HepG2 (cell line): Measurements from ENCODE around the gene FAAP100. TPM values are rescaled to one million over a fixed set of nuclear protein-coding genes. Genes with fewer than 3 reads are reported as not detected.

Experiments used
- ATM ChIP-seq: fragments of 450-650 bp; IDR thresholded peaks from 2 replicates; pipeline ENCODE4 v1.7.1; 2017; ENCODE audit warnings: mild to moderate bottlenecking, borderline replicate concordance
- CBX1 ChIP-seq: IDR thresholded peaks from one replicate; pipeline ENCODE4 v1.6.1; 2016; ENCODE audit warnings: antibody characterized with exemption, low read depth
- EEA1 ChIP-seq: sonication (generic); formaldehyde crosslinking; IDR thresholded peaks from 2 replicates; pipeline ENCODE4 v1.5.1; 2020; ENCODE audit warnings: mild to moderate bottlenecking, missing genetic modification reagents, borderline replicate concordance
- FOXK1 ChIP-seq: sonication (generic); formaldehyde crosslinking; IDR thresholded peaks from 2 replicates; pipeline ENCODE4 v1.4.0; 2020; ENCODE audit warnings: low read depth, missing genetic modification reagents, borderline replicate concordance
- HNRNPH1 ChIP-seq: fragments of 200-400 bp; formaldehyde crosslinking; optimal IDR thresholded peaks from 2 replicates; pipeline ENCODE3; 2017; ENCODE audit warnings: mild to moderate bottlenecking, low read depth, low read length
- ISL2 ChIP-seq: sonication (generic); formaldehyde crosslinking; IDR thresholded peaks from 2 replicates; pipeline ENCODE4 v1.5.0; 2020; ENCODE audit warnings: missing genetic modification reagents
- KLF12 ChIP-seq: sonication (generic); formaldehyde crosslinking; IDR thresholded peaks from 2 replicates; pipeline ENCODE4 v1.4.0; 2020; ENCODE audit warnings: missing genetic modification reagents, borderline replicate concordance
- NFE2L2 ChIP-seq: fragments of 150-350 bp; IDR thresholded peaks from 2 replicates; pipeline ENCODE4 v1.6.1; 2014; ENCODE audit warnings: low read length
- RFX5 ChIP-seq: IDR thresholded peaks from 2 replicates; pipeline ENCODE4 v1.6.1; 2011; ENCODE audit warnings: low read depth, low read length, improper control_type of control experiment
- SIN3B ChIP-seq: fragments of 150-350 bp; IDR thresholded peaks from 2 replicates; pipeline ENCODE4 v1.6.1; 2014; ENCODE audit warnings: low read length
- YEATS2 ChIP-seq: sonication (generic); formaldehyde crosslinking; IDR thresholded peaks from 2 replicates; pipeline ENCODE4 v1.4.0; 2020; ENCODE audit warnings: missing genetic modification reagents, borderline replicate concordance
- ZBTB7B ChIP-seq: sonication (generic); formaldehyde crosslinking; IDR thresholded peaks from 2 replicates; pipeline ENCODE4 v1.4.0; 2020; ENCODE audit warnings: missing genetic modification reagents
- polyA plus RNA-seq, 8 experiments: library from polyadenylated mRNA; depleted of rRNA in 3 of 8; stranded (reverse) in 7 of 8; unstranded in 1 of 8; fragments of >200 nt; fragmentation: Illumina TruSeq in 4 of 8; extraction: Trizol in 4 of 8; gene quantifications; 2 replicates each; pipeline versions ENCODE4 v1.2.1 to v1.2.3, GENCODE V29; 2011 to 2016; ENCODE audit warnings: low read depth in 4 of 8, missing spikeins in 1 of 8, mixed read lengths in 1 of 8; ENCODE audit not compliant: insufficient read depth in 1 of 8
- total RNA-seq, 5 experiments: library from RNA; depleted of rRNA; stranded (reverse); fragments of >200 nt; fragmentation: Illumina TruSeq; extraction: Trizol; gene quantifications; 2 replicates each; pipeline ENCODE4 v1.2.3, GENCODE V29; 2016; ENCODE audit warnings: low read depth in 1 of 5
- TF ChIP-seq, protein P1 (sequence below): sonication (generic); formaldehyde crosslinking; IDR thresholded peaks from 2 replicates; pipeline ENCODE4 v1.4.0; 2020; ENCODE audit warnings: missing genetic modification reagents, mild to moderate bottlenecking, borderline replicate concordance
- TF ChIP-seq, protein P2 (sequence below): sonication (generic); formaldehyde crosslinking; IDR thresholded peaks from 2 replicates; pipeline ENCODE4 v1.4.0; 2020; ENCODE audit warnings: missing genetic modification reagents, mild to moderate bottlenecking, borderline replicate concordance
- TF ChIP-seq, protein P3 (sequence below): sonication (generic); formaldehyde crosslinking; IDR thresholded peaks from 2 replicates; pipeline ENCODE4 v1.4.0; 2020; ENCODE audit warnings: mild to moderate bottlenecking, missing genetic modification reagents
- TF ChIP-seq, protein P4 (sequence below): sonication (generic); formaldehyde crosslinking; IDR thresholded peaks from 2 replicates; pipeline ENCODE4 v1.5.0; 2020; ENCODE audit warnings: mild to moderate bottlenecking, missing genetic modification reagents
- TF ChIP-seq, protein P5 (sequence below): sonication (generic); formaldehyde crosslinking; IDR thresholded peaks from 2 replicates; pipeline ENCODE4 v1.4.0; 2020; ENCODE audit warnings: missing genetic modification reagents

Gene FAAP100
- total and polyA plus RNA-seq, 2 of the 13 experiments (the other 11 are each of a cell fraction or from before 2014, with no cell fraction given), result 7.6 to 20.8 TPM

DNA sequence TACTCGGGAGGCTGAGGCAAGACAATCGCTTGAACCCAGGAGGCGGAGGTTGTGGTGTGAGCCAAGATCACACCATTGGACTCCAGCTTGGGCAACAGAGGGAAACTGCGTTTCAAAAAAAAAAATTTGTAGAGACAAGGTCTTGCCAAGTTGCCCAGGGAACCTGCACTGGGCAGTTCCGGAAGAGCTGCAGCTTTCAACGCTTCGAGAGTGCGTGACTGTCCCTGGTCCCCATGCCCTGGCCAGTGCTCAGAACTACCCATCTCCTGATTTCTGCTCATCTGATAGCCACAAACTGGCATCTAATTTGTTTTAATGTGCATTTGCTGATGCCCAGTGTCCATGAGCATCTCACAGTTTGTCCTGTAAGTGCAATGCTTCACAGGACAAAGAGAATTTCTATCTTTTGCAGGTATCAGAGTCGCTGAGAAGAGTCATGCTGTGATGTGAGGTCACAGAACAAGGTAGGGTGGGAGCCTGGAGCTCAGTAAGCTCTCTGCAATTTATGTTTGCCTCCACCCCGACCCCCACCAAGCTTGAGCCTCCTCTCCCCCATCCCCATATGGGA is 43.4 kb downstream of the FAAP100 start (continued):
- TF ChIP-seq, protein P1, sequence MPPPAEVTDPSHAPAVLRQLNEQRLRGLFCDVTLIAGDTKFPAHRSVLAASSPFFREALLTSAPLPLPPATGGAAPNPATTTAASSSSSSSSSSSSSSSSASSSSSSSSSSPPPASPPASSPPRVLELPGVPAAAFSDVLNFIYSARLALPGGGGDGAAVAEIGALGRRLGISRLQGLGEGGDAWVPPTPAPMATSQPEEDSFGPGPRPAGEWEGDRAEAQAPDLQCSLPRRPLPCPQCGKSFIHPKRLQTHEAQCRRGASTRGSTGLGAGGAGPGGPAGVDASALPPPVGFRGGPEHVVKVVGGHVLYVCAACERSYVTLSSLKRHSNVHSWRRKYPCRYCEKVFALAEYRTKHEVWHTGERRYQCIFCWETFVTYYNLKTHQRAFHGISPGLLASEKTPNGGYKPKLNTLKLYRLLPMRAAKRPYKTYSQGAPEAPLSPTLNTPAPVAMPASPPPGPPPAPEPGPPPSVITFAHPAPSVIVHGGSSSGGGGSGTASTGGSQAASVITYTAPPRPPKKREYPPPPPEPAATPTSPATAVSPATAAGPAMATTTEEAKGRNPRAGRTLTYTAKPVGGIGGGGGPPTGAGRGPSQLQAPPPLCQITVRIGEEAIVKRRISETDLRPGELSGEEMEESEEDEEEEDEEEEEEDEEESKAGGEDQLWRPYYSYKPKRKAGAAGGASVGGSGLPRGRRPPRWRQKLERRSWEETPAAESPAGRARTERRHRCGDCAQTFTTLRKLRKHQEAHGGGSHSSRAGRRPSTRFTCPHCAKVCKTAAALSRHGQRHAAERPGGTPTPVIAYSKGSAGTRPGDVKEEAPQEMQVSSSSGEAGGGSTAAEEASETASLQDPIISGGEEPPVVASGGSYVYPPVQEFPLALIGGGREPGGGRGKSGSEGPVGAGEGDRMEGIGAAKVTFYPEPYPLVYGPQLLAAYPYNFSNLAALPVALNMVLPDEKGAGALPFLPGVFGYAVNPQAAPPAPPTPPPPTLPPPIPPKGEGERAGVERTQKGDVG (CRISPR knock-in tag), result no peak
- TF ChIP-seq NFE2L2 (no peak), RFX5 (no peak), SIN3B (no peak), ISL2 (CRISPR knock-in tag) (no peak), KLF12 (CRISPR knock-in tag) (no peak), ATM (no peak), YEATS2 (no peak), CBX1 (no peak), EEA1 (CRISPR knock-in tag) (no peak), HNRNPH1 (peak; percentile 26), ZBTB7B (CRISPR knock-in tag) (no peak), FOXK1 (CRISPR knock-in tag) (no peak)
- TF ChIP-seq, protein P2, sequence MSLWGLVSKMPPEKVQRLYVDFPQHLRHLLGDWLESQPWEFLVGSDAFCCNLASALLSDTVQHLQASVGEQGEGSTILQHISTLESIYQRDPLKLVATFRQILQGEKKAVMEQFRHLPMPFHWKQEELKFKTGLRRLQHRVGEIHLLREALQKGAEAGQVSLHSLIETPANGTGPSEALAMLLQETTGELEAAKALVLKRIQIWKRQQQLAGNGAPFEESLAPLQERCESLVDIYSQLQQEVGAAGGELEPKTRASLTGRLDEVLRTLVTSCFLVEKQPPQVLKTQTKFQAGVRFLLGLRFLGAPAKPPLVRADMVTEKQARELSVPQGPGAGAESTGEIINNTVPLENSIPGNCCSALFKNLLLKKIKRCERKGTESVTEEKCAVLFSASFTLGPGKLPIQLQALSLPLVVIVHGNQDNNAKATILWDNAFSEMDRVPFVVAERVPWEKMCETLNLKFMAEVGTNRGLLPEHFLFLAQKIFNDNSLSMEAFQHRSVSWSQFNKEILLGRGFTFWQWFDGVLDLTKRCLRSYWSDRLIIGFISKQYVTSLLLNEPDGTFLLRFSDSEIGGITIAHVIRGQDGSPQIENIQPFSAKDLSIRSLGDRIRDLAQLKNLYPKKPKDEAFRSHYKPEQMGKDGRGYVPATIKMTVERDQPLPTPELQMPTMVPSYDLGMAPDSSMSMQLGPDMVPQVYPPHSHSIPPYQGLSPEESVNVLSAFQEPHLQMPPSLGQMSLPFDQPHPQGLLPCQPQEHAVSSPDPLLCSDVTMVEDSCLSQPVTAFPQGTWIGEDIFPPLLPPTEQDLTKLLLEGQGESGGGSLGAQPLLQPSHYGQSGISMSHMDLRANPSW (CRISPR knock-in tag), result no peak
- TF ChIP-seq, protein P3, sequence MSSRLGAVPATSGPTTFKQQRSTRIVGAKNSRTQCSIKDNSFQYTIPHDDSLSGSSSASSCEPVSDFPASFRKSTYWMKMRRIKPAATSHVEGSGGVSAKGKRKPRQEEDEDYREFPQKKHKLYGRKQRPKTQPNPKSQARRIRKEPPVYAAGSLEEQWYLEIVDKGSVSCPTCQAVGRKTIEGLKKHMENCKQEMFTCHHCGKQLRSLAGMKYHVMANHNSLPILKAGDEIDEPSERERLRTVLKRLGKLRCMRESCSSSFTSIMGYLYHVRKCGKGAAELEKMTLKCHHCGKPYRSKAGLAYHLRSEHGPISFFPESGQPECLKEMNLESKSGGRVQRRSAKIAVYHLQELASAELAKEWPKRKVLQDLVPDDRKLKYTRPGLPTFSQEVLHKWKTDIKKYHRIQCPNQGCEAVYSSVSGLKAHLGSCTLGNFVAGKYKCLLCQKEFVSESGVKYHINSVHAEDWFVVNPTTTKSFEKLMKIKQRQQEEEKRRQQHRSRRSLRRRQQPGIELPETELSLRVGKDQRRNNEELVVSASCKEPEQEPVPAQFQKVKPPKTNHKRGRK (CRISPR knock-in tag), result no peak
- TF ChIP-seq, protein P4, sequence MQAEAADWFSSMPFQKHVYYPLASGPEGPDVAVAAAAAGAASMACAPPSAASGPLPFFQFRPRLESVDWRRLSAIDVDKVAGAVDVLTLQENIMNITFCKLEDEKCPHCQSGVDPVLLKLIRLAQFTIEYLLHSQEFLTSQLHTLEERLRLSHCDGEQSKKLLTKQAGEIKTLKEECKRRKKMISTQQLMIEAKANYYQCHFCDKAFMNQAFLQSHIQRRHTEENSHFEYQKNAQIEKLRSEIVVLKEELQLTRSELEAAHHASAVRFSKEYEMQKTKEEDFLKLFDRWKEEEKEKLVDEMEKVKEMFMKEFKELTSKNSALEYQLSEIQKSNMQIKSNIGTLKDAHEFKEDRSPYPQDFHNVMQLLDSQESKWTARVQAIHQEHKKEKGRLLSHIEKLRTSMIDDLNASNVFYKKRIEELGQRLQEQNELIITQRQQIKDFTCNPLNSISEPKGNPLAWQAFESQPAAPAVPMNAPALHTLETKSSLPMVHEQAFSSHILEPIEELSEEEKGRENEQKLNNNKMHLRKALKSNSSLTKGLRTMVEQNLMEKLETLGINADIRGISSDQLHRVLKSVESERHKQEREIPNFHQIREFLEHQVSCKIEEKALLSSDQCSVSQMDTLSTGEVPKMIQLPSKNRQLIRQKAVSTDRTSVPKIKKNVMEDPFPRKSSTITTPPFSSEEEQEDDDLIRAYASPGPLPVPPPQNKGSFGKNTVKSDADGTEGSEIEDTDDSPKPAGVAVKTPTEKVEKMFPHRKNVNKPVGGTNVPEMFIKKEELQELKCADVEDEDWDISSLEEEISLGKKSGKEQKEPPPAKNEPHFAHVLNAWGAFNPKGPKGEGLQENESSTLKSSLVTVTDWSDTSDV (CRISPR knock-in tag), result no peak
- TF ChIP-seq, protein P5, sequence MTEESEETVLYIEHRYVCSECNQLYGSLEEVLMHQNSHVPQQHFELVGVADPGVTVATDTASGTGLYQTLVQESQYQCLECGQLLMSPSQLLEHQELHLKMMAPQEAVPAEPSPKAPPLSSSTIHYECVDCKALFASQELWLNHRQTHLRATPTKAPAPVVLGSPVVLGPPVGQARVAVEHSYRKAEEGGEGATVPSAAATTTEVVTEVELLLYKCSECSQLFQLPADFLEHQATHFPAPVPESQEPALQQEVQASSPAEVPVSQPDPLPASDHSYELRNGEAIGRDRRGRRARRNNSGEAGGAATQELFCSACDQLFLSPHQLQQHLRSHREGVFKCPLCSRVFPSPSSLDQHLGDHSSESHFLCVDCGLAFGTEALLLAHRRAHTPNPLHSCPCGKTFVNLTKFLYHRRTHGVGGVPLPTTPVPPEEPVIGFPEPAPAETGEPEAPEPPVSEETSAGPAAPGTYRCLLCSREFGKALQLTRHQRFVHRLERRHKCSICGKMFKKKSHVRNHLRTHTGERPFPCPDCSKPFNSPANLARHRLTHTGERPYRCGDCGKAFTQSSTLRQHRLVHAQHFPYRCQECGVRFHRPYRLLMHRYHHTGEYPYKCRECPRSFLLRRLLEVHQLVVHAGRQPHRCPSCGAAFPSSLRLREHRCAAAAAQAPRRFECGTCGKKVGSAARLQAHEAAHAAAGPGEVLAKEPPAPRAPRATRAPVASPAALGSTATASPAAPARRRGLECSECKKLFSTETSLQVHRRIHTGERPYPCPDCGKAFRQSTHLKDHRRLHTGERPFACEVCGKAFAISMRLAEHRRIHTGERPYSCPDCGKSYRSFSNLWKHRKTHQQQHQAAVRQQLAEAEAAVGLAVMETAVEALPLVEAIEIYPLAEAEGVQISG, result no peak; the same call in 1 of the 2 replicates
